Measurements from ENCODE around the gene MMS19.

The MMS19 gene

DNA sequence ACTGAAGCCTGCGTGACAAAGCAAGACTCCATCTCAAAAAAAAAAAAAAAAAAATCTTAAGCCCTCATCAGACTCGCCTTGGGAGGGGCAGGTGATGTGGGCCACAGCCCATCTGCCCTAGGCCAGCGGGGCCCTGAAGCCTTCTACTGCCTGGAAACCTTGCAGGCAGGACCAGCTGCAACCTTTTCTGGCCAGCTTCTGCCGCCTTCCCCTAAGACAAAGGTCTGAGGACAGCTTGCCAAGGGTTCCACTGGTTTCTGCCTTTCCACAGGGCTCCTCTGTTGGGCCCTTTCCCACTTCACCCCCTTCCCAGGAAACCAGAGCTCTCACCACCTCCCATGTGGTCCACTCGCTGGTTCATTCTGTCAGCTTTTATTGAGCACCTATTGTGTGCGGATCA, 35.7 kb upstream of the MMS19 start:
- Histone ChIP-seq H3K4me3 (replicated peaks; ENCODE audit: insufficient read depth, low read length) (no peak overlapping the region), H3K27ac (replicated peaks) (no peak overlapping the region), H3K27me3 (ENCODE audit: insufficient read depth, poor library complexity, severe bottlenecking) (no peaks in the 10 kb centered on the region)
- TF ChIP-seq GABPA (IDR thresholded peaks at IDR 0.05; ENCODE audit: low read depth) (no peak), SPI1 (IDR thresholded peaks at IDR 0.05; ENCODE audit: borderline replicate concordance, low read depth) (no peak), POLR2AphosphoS5 (IDR thresholded peaks at IDR 0.05; ENCODE audit: low read depth) (no peak)
- TF ChIP-seq, protein P1, sequence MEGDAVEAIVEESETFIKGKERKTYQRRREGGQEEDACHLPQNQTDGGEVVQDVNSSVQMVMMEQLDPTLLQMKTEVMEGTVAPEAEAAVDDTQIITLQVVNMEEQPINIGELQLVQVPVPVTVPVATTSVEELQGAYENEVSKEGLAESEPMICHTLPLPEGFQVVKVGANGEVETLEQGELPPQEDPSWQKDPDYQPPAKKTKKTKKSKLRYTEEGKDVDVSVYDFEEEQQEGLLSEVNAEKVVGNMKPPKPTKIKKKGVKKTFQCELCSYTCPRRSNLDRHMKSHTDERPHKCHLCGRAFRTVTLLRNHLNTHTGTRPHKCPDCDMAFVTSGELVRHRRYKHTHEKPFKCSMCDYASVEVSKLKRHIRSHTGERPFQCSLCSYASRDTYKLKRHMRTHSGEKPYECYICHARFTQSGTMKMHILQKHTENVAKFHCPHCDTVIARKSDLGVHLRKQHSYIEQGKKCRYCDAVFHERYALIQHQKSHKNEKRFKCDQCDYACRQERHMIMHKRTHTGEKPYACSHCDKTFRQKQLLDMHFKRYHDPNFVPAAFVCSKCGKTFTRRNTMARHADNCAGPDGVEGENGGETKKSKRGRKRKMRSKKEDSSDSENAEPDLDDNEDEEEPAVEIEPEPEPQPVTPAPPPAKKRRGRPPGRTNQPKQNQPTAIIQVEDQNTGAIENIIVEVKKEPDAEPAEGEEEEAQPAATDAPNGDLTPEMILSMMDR (IDR thresholded peaks at IDR 0.05; ENCODE audit: insufficient read depth, low read length), result no peak
- TF ChIP-seq, protein P2, sequence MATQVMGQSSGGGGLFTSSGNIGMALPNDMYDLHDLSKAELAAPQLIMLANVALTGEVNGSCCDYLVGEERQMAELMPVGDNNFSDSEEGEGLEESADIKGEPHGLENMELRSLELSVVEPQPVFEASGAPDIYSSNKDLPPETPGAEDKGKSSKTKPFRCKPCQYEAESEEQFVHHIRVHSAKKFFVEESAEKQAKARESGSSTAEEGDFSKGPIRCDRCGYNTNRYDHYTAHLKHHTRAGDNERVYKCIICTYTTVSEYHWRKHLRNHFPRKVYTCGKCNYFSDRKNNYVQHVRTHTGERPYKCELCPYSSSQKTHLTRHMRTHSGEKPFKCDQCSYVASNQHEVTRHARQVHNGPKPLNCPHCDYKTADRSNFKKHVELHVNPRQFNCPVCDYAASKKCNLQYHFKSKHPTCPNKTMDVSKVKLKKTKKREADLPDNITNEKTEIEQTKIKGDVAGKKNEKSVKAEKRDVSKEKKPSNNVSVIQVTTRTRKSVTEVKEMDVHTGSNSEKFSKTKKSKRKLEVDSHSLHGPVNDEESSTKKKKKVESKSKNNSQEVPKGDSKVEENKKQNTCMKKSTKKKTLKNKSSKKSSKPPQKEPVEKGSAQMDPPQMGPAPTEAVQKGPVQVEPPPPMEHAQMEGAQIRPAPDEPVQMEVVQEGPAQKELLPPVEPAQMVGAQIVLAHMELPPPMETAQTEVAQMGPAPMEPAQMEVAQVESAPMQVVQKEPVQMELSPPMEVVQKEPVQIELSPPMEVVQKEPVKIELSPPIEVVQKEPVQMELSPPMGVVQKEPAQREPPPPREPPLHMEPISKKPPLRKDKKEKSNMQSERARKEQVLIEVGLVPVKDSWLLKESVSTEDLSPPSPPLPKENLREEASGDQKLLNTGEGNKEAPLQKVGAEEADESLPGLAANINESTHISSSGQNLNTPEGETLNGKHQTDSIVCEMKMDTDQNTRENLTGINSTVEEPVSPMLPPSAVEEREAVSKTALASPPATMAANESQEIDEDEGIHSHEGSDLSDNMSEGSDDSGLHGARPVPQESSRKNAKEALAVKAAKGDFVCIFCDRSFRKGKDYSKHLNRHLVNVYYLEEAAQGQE (IDR thresholded peaks at IDR 0.05; ENCODE audit: insufficient replicate concordance, low read depth), result no peak
- no peak for DNase-seq (ENCODE audit: low read depth in 1 of 2, low spot score in 1 of 2)

DNA sequence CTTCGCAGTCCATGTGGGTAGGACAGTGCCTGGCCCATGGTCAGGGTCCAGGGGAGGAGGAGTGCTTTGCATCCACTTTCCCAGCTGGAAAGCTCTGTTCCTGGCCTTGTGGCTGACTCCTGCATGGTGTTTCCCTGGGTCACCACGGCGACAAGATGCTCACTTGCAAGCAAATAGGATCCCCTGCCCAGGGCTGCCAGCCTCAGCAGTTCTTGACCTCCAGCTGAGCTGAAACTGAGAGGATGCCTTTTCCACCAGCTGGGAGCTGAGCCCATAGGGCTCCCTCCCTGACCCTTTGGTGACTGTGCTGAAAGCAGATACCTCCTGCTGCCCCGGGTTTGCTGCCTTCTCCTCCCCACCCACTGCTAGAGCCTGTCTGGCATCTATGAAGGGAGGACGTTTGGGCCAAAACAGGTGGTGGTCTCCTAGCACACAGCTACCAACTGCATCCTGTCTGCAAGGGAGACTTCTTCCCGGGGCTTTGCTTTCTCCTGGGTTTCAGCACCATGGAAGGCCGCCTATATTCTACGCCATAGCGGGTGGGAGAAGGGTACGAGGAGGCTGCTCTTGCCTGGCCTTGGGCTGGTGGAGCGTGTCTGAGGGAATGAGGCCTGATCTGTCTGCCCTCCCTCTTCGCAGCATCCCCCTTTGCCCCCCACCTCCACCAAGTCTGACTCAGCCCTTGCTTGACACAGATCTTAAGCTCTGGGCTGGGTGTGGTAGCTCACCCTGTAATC, 34.9 kb upstream of the MMS19 start:
- H3K27me3 ChIP-seq (ENCODE audit: insufficient read depth, poor library complexity, severe bottlenecking), result no peaks in the 10 kb centered on the region
- no peak for DNase-seq (ENCODE audit: low read depth in 1 of 2, low spot score in 1 of 2)
- TF ChIP-seq SPI1 (IDR thresholded peaks at IDR 0.05; ENCODE audit: borderline replicate concordance, low read depth), result no peak
- TF ChIP-seq GABPA (IDR thresholded peaks at IDR 0.05; ENCODE audit: low read depth), result no peak
- TF ChIP-seq, protein P1 (IDR thresholded peaks at IDR 0.05; ENCODE audit: insufficient read depth, low read length), result no peak
- TF ChIP-seq, protein P2 (IDR thresholded peaks at IDR 0.05; ENCODE audit: insufficient replicate concordance, low read depth), result no peak
- no peak for TF ChIP-seq POLR2AphosphoS5 (IDR thresholded peaks at IDR 0.05; ENCODE audit: low read depth)
- no peak overlapping the region for H3K27ac ChIP-seq (replicated peaks)
- no peak overlapping the region for H3K4me3 ChIP-seq (replicated peaks; ENCODE audit: insufficient read depth, low read length)

DNA sequence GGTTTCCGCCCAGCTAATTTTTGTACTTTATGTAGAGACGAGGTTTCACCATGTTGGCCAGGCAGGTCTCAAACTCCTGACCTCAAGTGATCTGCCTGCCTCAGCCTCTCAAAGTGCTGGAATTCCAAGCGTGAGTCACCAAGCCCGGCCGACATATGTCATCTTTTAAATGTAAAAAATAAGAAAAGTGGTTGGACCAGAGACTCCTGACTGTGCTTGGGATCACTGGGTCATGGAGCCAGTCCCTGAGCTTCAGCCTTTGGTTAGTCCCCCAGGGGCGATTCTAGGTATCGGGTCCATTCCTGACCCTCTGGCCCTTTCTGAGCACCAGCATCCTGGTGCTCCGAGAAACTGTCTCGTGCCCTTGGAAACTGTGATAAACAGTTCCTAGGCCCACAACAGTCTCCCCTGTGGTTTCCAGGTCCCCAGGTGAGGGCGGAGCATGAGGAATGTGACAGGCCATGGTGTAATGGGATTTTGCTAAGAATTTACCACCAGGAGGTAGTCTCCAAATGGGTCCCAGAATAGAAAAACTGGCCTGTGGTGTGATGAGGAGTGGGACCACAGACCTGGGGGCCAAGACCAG, 33.3 kb upstream of the MMS19 start:
- H3K27ac ChIP-seq (replicated peaks), result no peak overlapping the region
- no peak for DNase-seq (ENCODE audit: low read depth in 1 of 2, low spot score in 1 of 2)

More for the DNA sequence above, 33.3 kb upstream of the MMS19 start:
- TF ChIP-seq, protein P1 (IDR thresholded peaks at IDR 0.05; ENCODE audit: insufficient read depth, low read length), result no peak
- TF ChIP-seq, protein P2 (IDR thresholded peaks at IDR 0.05; ENCODE audit: insufficient replicate concordance, low read depth), result no peak
- TF ChIP-seq GABPA (IDR thresholded peaks at IDR 0.05; ENCODE audit: low read depth) (no peak), SPI1 (IDR thresholded peaks at IDR 0.05; ENCODE audit: borderline replicate concordance, low read depth) (no peak)
- H3K4me3 ChIP-seq (replicated peaks; ENCODE audit: insufficient read depth, low read length), result no peak overlapping the region
- H3K27me3 ChIP-seq (ENCODE audit: insufficient read depth, poor library complexity, severe bottlenecking), result no peaks in the 10 kb centered on the region
